Measurements from ENCODE around the gene FMNL2. TPM values are rescaled to one million over a fixed set of nuclear protein-coding genes. Genes with fewer than 3 reads are reported as not detected.

Gene FMNL2
- total RNA-seq, 4 donors from 2014 or later, result 23.5 to 28.0 (median 23.8) TPM

GRCh38 chr2:152523091-152523490, 188.1 kb downstream of the FMNL2 start:
- Histone ChIP-seq H3K9me3 (no peaks in the 10 kb centered on the region), H3K4me3 (no peak overlapping the region), H3K4me1 (peaks cover 0 to 14% (median 8%) of the 10 kb centered on the region in 4 donors), H3K36me3 (no peaks in the 10 kb centered on the region), H3K27me3 (no peaks in the 10 kb centered on the region), H3K27ac (replicated peaks in 1 of 4) (no peak overlapping the region)
- TF ChIP-seq POLR2A (IDR thresholded peaks at IDR 0.05; ENCODE audit: low read depth), result no peak
- no peak for TF ChIP-seq POLR2AphosphoS5 (IDR thresholded peaks at IDR 0.05)
- no peak for TF ChIP-seq CTCF (IDR thresholded peaks at IDR 0.05)
- TF ChIP-seq EP300 (IDR thresholded peaks at IDR 0.05), result no peak
- intact Hi-C loops (cut with DNase I), result no loop called here
- no peak for DNase-seq (ENCODE audit: extremely low spot score)

GRCh38 chr2:152525277-152525838, 190.4 kb downstream of the FMNL2 start:
- 81% methylated on average over 6 of the region's 6 CpGs for WGBS
- H3K36me3 ChIP-seq, result no peaks in the 10 kb centered on the region
- TF ChIP-seq EP300 (IDR thresholded peaks at IDR 0.05) (no peak), POLR2AphosphoS5 (IDR thresholded peaks at IDR 0.05) (no peak)
- no peak overlapping the region for H3K27ac ChIP-seq (replicated peaks in 1 of 4)
- DNase-seq (ENCODE audit: extremely low spot score), result no peak
- peaks cover 4 to 14% (median 9%) of the 10 kb centered on the region in 4 donors for H3K4me1 ChIP-seq
- H3K27me3 ChIP-seq, result no peaks in the 10 kb centered on the region
- no peak overlapping the region for H3K4me3 ChIP-seq
- intact Hi-C loops (cut with DNase I), result no loop called here
- no peaks in the 10 kb centered on the region for H3K9me3 ChIP-seq

GRCh38 chr2:152529420-152530115, 194.6 kb downstream of the FMNL2 start:
- Histone ChIP-seq H3K4me3 (no peak overlapping the region), H3K27ac (replicated peaks in 1 of 4) (no peak overlapping the region), H3K4me1 (peaks cover 7 to 22% (median 13%) of the 10 kb centered on the region in 4 donors), H3K27me3 (no peaks in the 10 kb centered on the region), H3K9me3 (no peaks in the 10 kb centered on the region), H3K36me3 (no peaks in the 10 kb centered on the region)
- 75% methylated on average over 4 of the region's 4 CpGs for WGBS
- TF ChIP-seq POLR2A (IDR thresholded peaks at IDR 0.05; ENCODE audit: low read depth) (no peak), EP300 (IDR thresholded peaks at IDR 0.05) (no peak), POLR2AphosphoS5 (IDR thresholded peaks at IDR 0.05) (no peak), CTCF (IDR thresholded peaks at IDR 0.05) (no peak)
- intact Hi-C loops (cut with DNase I), result loop anchor here (10.0 kb wide), 1 partner anchor 185 kb away; no protein-coding TSS in a partner anchor
- DNase-seq (ENCODE audit: extremely low spot score), result no peak

GRCh38 chr2:152532241-152532640, 197.3 kb downstream of the FMNL2 start:
- H3K36me3 ChIP-seq, result no peaks in the 10 kb centered on the region
- H3K4me1 ChIP-seq, result peaks cover 0 to 41% (median 31%) of the 10 kb centered on the region in 4 donors
- DNase-seq (ENCODE audit: extremely low spot score), result no peak
- 92% methylated on average over 3 of the region's 3 CpGs for WGBS
- intact Hi-C loops (cut with DNase I), result loop anchor here (10.0 kb wide), 1 partner anchor 187 kb away; no protein-coding TSS in a partner anchor
- H3K27ac ChIP-seq (replicated peaks in 1 of 4), result no peak overlapping the region
- H3K27me3 ChIP-seq, result no peaks in the 10 kb centered on the region
- no peak overlapping the region for H3K4me3 ChIP-seq
- no peaks in the 10 kb centered on the region for H3K9me3 ChIP-seq
- no peak for TF ChIP-seq POLR2A (IDR thresholded peaks at IDR 0.05; ENCODE audit: low read depth)
- no peak for TF ChIP-seq CTCF (IDR thresholded peaks at IDR 0.05)
- no peak for TF ChIP-seq EP300 (IDR thresholded peaks at IDR 0.05)
- no peak for TF ChIP-seq POLR2AphosphoS5 (IDR thresholded peaks at IDR 0.05)

GRCh38 chr2:152534460-152535135, 199.6 kb downstream of the FMNL2 start:
- H3K9me3 ChIP-seq, result no peaks in the 10 kb centered on the region
- H3K27ac ChIP-seq (replicated peaks in 1 of 4), result peak overlapping the region; percentile 14 to 66 (median 42)
- TF ChIP-seq CTCF (IDR thresholded peaks at IDR 0.05) (no peak), EP300 (IDR thresholded peaks at IDR 0.05) (no peak), POLR2A (IDR thresholded peaks at IDR 0.05; ENCODE audit: low read depth) (no peak), POLR2AphosphoS5 (IDR thresholded peaks at IDR 0.05) (no peak)

More at GRCh38 chr2:152534460-152535135, 199.6 kb downstream of the FMNL2 start:
- peaks cover 0 to 38% (median 30%) of the 10 kb centered on the region in 4 donors for H3K4me1 ChIP-seq
- no peaks in the 10 kb centered on the region for H3K36me3 ChIP-seq
- DNase-seq (ENCODE audit: extremely low spot score), result no peak
- WGBS, result 28% methylated on average over 7 of the region's 7 CpGs
- intact Hi-C loops (cut with DNase I), result loop anchor here (10.0 kb wide), 1 partner anchor 190 kb away; no protein-coding TSS in a partner anchor
- H3K4me3 ChIP-seq, result peak overlapping the region; percentile 14 to 30 (median 20)
- no peaks in the 10 kb centered on the region for H3K27me3 ChIP-seq

Measured in esophagus muscularis mucosa (tissue), 4 donors.